ENCODE measurements around the gene NUP62. TPM values are rescaled to one million over a fixed set of nuclear protein-coding genes. Genes with fewer than 3 reads are reported as not detected.
A peak's percentile ranks its signal among the peaks of the same experiment; 100 is the strongest.
"Not testable (repeated sequence)": the region's sequence is repeated elsewhere in the genome, so short reads cannot be mapped to it uniquely, and the experiment has no call there.

Gene NUP62
- total RNA-seq, 1 donor from 2014 or later = 85.9 TPM

DNA sequence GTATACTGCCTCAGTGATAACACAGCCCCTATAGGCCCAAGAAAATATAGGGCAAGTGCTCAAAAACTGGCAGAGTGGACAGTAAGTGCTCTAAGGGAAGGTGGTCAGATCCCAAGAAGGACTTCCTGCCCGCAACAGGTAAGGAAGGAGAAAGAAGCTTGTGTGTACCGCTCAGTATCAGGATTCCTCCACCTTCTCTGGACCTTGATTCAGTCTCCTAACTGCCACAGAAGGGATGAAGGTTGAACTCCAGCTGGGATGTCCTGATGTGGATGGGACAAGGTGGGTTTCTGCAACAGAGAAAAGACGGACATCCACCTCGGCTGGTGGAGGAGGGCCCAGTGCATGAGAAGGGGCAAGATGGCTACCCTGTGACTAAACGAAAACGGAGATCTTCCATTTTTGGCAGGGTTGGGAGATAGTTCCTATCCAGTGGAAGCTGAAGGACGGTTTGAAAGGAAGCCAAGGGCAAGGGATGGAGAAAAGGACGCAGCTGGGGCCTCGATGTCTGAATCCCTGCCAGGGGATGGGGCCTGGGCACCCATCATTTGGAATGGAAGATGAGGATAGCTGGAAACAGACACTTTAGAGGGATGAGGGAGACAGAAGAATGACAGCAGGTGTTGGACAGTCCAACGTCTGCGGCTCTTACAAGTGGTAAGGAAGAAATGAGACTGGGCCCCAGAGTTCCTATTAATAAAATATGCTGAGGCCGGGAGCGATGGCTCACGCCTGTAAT lies 1.6 kb downstream of the NUP62 start:
- TF ChIP-seq, protein P1, sequence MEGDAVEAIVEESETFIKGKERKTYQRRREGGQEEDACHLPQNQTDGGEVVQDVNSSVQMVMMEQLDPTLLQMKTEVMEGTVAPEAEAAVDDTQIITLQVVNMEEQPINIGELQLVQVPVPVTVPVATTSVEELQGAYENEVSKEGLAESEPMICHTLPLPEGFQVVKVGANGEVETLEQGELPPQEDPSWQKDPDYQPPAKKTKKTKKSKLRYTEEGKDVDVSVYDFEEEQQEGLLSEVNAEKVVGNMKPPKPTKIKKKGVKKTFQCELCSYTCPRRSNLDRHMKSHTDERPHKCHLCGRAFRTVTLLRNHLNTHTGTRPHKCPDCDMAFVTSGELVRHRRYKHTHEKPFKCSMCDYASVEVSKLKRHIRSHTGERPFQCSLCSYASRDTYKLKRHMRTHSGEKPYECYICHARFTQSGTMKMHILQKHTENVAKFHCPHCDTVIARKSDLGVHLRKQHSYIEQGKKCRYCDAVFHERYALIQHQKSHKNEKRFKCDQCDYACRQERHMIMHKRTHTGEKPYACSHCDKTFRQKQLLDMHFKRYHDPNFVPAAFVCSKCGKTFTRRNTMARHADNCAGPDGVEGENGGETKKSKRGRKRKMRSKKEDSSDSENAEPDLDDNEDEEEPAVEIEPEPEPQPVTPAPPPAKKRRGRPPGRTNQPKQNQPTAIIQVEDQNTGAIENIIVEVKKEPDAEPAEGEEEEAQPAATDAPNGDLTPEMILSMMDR (IDR thresholded peaks at IDR 0.05; ENCODE audit: unreplicated experiment) = no peak
- peak overlapping the region; percentile 91 for H3K4me3 Mint-ChIP-seq (ENCODE audit: low read depth)
- no peaks in the 10 kb centered on the region for H3K27me3 Mint-ChIP-seq
- DNase-seq (ENCODE audit: low spot score, unreplicated experiment) = no peak
- peaks cover 11% of the 10 kb centered on the region for H3K36me3 Mint-ChIP-seq (ENCODE audit: insufficient read depth)
- no peaks in the 10 kb centered on the region for H3K9me3 Mint-ChIP-seq (ENCODE audit: low read depth)
- H3K27ac Mint-ChIP-seq = peak overlapping the region; percentile 89
- peaks cover 14% of the 10 kb centered on the region for H3K4me1 Mint-ChIP-seq (ENCODE audit: low read depth)

DNA sequence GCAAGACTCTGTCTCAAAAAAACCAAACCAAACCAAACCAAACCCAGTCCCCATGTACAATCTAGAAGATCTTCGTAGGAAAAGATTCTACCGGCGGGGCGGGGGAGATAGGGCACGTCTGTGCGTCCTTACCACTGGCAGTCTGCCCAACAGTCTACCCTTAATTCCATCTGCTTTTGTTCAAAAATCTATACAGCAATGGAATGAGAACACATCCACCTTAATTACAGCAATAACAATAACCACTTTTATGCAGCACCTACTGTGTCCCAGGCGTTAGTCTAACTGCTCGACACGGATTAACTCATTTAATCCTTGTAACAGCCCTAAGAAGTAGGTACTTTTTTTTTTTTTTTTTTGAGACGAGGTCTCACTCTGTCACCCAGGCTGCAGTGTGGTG lies 2.8 kb downstream of the NUP62 start:
- DNase-seq (ENCODE audit: low spot score, unreplicated experiment) = no peak
- Mint-ChIP-seq H3K4me3 (ENCODE audit: low read depth) (no peak overlapping the region), H3K27ac (no peak overlapping the region), H3K36me3 (ENCODE audit: insufficient read depth) (peaks cover 9% of the 10 kb centered on the region), H3K4me1 (ENCODE audit: low read depth) (peaks cover 20% of the 10 kb centered on the region), H3K27me3 (no peaks in the 10 kb centered on the region), H3K9me3 (ENCODE audit: low read depth) (no peaks in the 10 kb centered on the region)
- TF ChIP-seq, protein P1 (IDR thresholded peaks at IDR 0.05; ENCODE audit: unreplicated experiment) = no peak

DNA sequence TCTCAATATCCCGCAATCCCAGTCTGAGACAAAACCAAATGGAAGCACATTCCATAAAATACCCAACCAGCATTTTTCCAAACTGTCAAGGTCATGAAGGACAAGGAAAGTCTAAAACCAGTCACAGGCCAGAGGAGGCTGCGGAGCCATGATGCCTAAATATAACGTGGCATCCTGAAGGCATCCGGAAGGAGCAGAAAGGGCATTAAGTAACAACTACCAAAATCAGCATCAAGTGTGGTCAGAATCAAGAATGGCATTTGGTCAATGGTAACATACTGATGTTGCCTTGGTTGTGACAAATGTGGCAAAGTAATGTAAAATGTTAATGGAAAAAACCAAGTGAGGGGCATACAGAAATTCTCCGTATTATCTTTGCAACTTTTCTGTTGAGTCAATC lies 3.8 kb downstream of the NUP62 start:
- H3K27me3 Mint-ChIP-seq = no peaks in the 10 kb centered on the region
- TF ChIP-seq, protein P1 (IDR thresholded peaks at IDR 0.05; ENCODE audit: unreplicated experiment) = no peak
- no peaks in the 10 kb centered on the region for H3K9me3 Mint-ChIP-seq (ENCODE audit: low read depth)
- DNase-seq (ENCODE audit: low spot score, unreplicated experiment) = no peak
- no peak overlapping the region for H3K4me3 Mint-ChIP-seq (ENCODE audit: low read depth)
- peaks cover 10% of the 10 kb centered on the region for H3K36me3 Mint-ChIP-seq (ENCODE audit: insufficient read depth)
- peaks cover 27% of the 10 kb centered on the region for H3K4me1 Mint-ChIP-seq (ENCODE audit: low read depth)
- peak overlapping the region; percentile 73 for H3K27ac Mint-ChIP-seq

DNA sequence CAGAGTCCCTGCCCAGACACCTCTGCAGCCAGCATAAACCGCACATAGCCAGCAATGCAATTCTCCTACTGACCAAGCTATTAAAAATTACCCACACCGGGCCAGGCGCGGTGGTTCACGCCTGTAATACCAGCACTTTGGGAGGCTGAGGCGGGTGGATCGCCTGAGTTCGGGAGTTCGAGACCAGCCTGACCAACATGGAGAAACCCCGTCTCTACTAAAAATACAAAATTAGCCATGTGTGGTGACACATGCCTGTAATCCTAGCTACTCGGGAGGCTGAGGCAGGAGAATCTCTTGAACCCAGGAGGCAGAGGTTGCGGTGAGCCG lies 4.5 kb downstream of the NUP62 start:
- not testable (repeated sequence) for H3K9me3 Mint-ChIP-seq (ENCODE audit: low read depth); DNase-seq (ENCODE audit: low spot score, unreplicated experiment); H3K27me3 Mint-ChIP-seq; H3K4me3 Mint-ChIP-seq (ENCODE audit: low read depth)
- peak overlapping the region; percentile 29 for H3K27ac Mint-ChIP-seq
- peaks cover 24% of the 10 kb centered on the region for H3K4me1 Mint-ChIP-seq (ENCODE audit: low read depth)
- peaks cover 10% of the 10 kb centered on the region for H3K36me3 Mint-ChIP-seq (ENCODE audit: insufficient read depth)

DNA sequence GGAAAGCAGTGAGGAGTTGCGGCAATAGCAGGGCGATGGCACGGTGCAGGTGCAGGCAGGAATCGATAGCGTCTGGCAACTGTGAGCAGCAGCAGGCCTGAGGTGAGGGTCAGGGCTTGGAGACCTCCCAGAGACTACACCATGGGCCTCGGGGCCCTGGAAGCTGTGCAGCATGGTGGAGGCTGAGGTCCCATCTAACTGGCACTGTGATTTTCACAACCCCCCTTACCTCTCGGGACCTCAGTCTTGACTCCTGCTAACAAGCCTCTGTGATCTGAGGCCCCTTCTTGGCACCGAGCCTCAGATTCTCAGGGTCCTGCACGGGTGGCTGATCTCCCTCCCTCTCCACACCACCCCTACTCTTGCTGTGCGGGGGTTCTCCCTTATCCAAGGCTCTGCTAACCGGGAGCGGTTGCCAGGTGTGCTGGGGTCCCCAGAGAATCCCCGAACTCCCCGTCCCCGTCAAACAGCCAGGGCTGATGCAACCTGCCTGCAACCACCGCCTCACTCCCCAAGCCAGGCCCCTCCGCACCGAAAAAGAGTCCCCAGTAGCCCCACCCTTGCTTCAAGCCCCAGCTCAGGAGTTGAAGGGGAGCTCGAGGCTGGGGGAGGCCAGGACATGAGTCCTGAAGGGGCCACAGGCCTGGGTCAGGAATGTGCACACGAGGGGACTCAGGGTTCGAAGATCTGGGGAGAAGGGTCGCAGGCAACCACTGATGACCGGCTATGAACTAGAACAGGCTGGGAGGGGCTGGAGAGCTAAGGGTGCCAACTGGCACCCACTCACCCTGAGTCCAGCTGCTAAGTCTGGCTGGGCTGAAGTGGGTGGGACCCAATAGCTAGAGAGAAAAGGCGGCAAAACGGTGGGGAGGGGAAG lies 5.1 kb downstream of the NUP62 start:
- no peak overlapping the region for H3K4me3 Mint-ChIP-seq (ENCODE audit: low read depth)
- TF ChIP-seq, protein P1 (IDR thresholded peaks at IDR 0.05; ENCODE audit: unreplicated experiment) = no peak
- no peaks in the 10 kb centered on the region for H3K27me3 Mint-ChIP-seq
- no peaks in the 10 kb centered on the region for H3K9me3 Mint-ChIP-seq (ENCODE audit: low read depth)
- H3K36me3 Mint-ChIP-seq (ENCODE audit: insufficient read depth) = peaks cover 12% of the 10 kb centered on the region
- H3K4me1 Mint-ChIP-seq (ENCODE audit: low read depth) = peaks cover 24% of the 10 kb centered on the region
- H3K27ac Mint-ChIP-seq = no peak overlapping the region
- no peak for DNase-seq (ENCODE audit: low spot score, unreplicated experiment)
